Activated CD8-positive, alpha-beta memory T cell treated with anti-CD3 and anti-CD28 coated beads, Interleukin-2, amount 50 U/mL, for 24 hours (primary cell): ENCODE data around the gene RFX8.
"Not testable (repeated sequence)": the region's sequence is repeated elsewhere in the genome, so short reads cannot be mapped to it uniquely, and the experiment has no call there.

Source experiments
- DNase-seq: peaks from one replicate; pipeline ENCODE4 v3.0.0-alpha.2; 2020; ENCODE audit errors: extremely low read depth

Gene RFX8

DNA sequence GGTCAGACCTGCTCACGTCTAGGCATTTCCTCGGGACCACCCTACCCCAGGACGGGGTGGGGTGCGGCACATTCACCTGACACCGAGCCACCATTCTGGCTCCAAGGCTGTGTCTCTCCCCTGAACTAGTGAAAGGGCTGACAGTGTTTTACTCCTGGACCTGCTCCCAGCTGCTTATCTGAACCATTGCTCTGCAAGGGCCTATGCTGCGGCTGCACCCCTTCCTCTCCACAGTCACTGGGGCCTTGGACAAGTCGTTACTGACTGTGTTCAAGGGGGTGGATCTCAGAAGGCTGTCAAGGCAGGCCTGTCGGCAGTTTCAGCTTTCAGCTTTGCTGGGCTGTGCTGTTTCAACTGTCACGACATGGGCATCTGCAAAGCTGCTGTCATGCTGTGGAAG, 99.3 kb downstream of the RFX8 start:
- no peak for DNase-seq

DNA sequence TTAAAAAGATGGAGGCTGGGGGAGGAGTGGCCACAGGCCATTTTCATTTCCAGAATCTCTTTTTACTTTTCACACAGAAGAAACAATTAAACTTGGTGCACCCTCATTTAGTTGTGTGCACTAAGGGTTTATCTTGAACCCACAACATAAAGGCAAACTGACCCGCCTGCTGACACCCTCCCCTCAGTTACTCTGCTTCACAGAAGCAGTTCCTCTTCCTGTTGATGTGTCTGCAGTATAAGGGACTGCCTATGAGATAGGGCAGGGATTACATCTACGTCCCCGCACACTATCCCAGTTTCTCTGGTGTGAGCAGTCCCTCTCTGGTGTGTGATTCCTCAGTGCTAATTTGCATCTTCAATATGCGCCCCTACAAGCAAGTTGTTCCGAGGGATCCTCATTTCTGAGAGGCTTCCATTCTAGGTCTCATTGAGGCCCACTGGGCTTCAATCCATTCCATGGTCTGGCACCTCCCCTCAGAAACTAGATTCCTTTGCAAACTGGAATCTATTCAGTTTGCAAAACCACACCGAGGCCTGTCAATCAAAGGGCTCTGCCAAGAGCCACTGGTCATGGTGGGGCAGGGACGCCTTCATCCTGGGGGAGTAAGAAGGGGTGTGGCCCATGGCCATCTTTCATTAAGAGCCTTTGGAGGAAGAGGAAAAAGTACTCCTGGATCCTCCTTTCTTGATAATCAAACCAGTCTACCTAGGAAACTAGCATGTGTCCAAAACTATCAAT, 99.9 kb downstream of the RFX8 start:
- DNase-seq = no peak

- DNase-seq = no peak
These were observed 102.1 kb downstream of the RFX8 start for GRCh38 chr2:101372792-101373191.

DNA sequence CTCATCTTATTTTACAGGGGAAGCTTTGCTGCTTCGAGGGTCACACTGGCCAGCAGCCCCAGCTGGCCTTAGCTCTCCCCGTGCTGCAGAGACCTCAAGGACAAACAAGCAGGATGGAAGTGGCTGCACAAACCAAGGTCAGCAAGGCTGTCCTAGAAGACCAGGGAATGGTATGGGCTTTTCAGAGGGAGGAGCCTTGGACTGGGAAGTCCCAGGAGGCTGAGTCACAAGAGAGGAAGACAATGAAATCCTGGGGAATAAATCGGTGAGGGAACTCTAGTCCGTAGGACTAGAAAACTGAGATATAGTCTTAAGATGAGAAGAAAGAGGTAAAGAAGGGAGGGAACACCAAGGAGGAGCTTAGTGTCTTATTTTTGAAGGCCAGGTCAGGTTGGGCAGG, 103.3 kb downstream of the RFX8 start:
- no peak for DNase-seq

DNA sequence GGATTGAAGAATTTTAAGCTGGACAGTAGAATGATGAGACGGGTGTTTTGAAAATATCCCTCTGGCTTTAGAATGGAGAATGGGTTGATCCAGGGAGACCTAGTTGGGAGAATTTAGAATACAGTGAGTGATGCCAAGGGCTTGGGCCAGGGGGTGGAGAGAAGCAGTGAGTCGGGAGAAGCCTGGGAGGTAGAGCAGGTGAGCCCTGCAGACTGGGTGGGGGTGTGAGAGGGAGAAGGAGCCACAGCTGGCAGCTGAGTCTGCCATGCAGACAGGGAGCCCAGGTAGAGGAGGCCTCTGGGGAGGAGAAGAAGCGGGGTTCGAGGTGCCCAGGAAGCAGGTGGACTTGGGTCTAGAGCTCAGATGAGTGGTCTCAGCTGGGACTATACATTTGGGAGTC, 105.8 kb downstream of the RFX8 start:
- no peak for DNase-seq

GRCh38 chr2:101368376-101368775, 106.5 kb downstream of the RFX8 start:
- no peak for DNase-seq

DNA sequence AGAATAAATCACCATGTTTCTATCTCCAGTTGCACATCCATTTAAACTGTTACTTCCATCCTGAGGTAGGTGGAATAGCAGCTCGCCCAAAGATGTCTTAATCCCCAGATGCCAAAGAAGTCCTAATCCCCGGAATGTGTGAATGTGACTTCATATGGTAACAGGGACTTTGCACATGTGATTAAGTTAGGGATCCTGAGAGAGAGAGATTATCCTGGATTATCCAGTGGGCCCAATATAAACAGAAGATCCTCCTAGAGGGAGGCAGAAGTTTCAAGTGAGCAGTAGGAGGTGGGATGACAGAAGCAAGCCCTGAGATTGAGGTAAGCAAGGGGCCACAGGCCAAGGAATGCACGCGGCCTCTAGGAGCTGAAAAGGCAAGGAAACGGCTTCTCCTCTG, 107.4 kb downstream of the RFX8 start:
- DNase-seq = no peak

DNA sequence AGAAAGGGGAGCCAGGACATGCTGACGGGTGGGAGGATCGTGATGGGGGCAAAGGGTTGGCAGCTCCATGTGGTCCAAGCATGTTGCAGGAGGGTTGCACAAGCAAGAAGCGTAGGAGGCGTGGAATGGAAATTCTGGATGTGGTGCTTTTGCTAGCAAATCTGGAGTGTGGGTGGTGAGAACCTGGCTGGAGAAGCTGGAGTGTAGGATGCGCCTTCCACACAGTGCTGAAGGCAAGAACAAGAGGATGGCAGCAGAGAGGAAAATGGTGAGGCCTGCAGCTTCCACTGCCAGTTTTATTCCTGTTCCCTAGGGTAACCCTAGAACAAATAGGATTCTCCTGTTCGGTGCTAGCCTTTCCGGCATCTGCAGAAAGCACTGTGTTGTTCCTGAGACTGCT, 110.0 kb downstream of the RFX8 start:
- DNase-seq = no peak

- no peak for DNase-seq
These were observed 112.1 kb downstream of the RFX8 start for GRCh38 chr2:101362777-101363176.

GRCh38 chr2:101362316-101362715, 112.6 kb downstream of the RFX8 start:
- DNase-seq = no peak

GRCh38 chr2:101361522-101361921, 113.4 kb downstream of the RFX8 start:
- no peak for DNase-seq

DNA sequence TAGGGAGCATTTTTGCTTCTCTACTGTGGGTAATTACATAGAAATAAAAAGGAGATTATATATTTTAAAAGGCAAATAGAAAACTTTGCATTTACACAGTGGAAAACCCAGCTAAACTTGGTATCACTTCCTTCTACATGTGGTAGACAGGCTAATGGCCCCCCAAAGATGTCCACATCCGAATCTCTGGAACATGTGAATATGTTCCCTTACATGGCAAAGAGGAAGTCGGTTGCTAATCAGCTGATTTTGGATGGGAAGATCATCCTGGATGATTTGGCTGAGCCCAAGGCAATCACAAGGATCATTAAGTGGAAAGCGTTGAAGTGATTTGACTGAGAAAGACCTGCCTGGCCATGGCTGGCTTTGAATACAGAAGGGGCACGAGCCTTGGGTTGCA, 113.8 kb downstream of the RFX8 start:
- no peak for DNase-seq

GRCh38 chr2:101360232-101360631, 114.7 kb downstream of the RFX8 start:
- no peak for DNase-seq

DNA sequence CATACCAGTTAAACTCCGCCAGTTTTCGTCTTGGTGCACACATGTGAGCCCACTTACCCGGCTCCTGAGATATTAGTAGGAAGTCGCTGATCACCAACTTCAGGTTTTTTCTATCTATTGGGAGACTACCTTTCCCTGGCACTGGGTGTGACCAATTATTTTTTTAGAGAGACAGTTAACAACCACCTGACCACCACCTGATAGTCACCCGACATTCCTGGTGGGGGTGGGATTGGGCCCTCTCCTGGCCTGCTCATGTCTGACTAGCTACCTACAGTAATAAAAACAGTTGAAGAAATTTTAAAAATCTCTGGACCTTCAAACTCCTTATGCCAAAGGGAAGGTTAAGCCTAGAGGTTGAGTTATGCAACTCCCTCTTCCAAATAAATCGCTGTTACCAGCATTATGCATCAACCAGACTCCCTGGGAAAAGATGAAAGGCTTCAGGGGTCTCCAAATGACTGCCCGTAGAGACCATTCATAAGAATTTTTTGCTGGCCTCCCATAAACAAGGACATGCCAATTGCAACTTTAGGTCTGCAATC, 115.4 kb downstream of the RFX8 start:
- no peak for DNase-seq

- no peak for DNase-seq
These were observed 117.5 kb downstream of the RFX8 start for GRCh38 chr2:101357376-101357775.

DNA sequence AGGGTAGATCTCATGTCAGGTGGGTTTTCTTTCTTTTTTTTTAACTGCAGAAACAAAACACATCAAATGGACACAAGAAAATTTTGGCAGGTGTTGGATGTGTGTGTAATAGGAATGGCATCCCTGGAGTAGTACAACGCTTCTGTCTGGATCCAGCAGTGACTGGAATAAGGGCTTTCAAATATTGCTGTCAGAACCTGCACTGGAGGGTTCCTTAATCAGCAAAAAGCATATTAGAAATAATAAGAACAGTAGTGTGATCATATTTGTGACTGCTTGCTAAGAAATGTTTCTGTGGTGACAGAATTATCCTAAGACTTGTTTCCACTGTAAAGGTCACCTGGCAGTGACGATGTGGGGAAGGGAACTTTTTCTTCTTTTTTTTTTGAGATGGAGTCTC, 118.4 kb downstream of the RFX8 start:
- DNase-seq = no peak

- DNase-seq = no peak
These were observed 118.9 kb downstream of the RFX8 start for GRCh38 chr2:101356055-101356454.

GRCh38 chr2:101355401-101356054, 119.4 kb downstream of the RFX8 start:
- no peak for DNase-seq

GRCh38 chr2:101354420-101355311, 120.2 kb downstream of the RFX8 start:
- no peak for DNase-seq

- DNase-seq = not testable (repeated sequence)
These were observed 122.3 kb downstream of the RFX8 start for GRCh38 chr2:101352631-101353030.

GRCh38 chr2:101351207-101351606, 123.7 kb downstream of the RFX8 start:
- no peak for DNase-seq

DNA sequence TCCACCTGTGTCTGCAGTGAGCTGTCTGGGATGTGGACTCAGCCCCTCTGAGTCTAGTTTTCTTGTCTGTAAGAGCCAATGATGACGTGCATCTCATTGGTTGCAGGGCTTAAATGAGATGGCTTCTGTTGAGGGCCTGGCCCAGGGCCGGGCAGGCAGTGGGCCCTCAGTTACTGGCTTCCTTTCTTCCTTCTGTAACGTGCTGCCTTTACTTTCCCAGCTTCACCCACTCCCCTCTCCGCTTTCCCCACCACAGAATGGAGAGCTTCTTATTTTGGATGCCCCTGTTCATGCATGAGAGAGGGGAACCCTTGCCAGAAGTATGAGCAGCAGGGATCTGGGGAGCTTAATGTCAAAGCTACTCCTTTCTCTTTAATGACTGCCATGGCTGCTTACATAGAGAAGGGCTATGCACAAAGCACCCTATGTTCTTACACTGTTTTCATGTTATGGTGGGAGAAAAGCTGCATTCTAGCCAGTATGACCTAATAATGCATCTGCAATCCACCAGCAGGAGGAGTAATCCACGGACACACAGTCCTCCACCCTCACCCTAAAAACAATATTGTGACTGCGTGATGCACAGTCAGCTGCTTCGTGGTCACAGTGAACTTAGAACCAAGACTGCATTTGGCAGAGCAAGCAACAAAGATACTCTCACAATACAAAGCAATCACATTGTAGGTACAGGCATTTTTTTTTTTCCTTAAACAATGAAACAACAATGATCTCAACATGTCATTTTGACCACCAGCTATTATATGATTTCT, 124.8 kb downstream of the RFX8 start:
- DNase-seq = no peak
